ENCODE measurements around the gene RBM23.
"Not testable (repeated sequence)": the region's sequence is repeated elsewhere in the genome, so short reads cannot be mapped to it uniquely, and the experiment has no call there.

The RBM23 gene

GRCh38 chr14:22915886-22916521 is 2.9 kb downstream of the RBM23 start:
- DNase-seq: no peak

DNA sequence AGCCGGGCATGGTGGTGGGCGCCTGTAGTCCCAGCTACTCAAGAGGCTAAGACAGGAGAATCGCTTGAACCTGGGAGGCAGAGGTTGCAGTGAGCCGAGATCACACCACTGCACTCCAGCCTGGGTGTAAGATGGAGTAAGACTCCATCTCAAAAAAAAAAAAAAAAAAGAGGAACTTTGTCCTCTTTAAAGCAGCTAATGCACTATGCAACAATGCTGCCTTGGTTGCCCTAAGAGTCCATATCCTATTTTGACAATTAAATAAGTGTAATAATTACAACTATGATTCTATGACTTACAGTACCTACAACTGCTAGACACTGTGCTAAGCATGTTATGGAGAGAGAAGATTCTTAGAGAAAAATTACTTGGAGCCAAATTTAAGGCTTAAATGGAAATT is 4.1 kb downstream of the RBM23 start:
- not testable (repeated sequence) for DNase-seq

DNA sequence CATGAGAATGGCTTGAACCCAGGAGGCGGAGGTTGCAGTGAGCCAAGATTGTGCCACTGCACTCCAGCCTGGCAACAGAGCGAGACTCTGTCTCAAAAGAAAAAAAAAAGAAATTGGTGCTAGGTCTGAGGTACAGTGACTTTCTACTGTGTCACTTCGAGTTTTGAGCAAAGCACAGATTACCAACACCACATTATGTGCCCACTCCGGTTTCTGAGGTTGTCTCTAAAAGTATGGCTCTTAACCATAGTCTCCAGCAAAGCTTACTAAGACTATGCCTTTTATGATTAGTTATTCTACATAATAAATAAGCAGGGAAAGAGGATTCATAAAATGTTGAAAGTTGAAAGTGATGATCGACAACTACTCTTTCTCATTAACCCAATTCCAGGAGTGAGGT is 8.0 kb downstream of the RBM23 start:
- DNase-seq: no peak

DNA sequence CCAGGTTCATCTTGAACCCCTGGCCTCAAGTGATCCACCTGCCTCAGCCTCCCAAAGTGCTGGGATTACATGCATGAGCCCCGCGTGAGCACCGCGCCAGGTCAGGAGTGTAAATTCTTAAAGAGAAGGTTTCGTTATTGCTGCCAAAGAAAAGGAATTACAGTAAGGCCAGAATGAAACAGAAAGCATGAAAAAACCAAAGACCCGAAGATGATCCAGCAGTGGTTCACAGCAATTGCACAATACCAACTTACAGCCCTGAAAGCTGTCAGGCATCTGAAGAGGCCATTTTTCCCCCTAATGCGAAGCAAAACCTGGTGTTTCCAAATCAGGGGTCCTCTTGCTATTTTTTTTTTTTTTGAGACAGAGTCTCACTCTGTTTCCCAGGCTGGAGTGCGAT is 10.3 kb downstream of the RBM23 start:
- DNase-seq: no peak

DNA sequence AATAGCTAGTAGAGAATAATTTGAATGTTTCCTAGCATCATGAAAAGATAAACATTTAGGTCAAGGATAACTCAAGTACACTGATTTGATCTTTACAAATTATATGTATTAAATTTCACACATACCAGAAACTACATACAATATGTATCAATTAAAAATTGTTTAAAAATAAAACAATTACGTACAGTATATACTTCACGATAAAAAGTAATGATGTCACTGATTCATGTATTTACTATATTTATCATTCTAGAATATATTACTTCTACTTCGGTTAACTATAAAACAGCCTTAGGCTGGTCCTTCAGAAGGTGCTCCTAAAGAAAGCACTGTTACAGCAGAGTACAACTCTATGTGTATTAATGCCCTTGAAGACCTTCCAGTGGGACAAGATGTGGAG is 11.5 kb downstream of the RBM23 start:
- no peak for DNase-seq

GRCh38 chr14:22906073-22906472 is 12.9 kb downstream of the RBM23 start:
- no peak for DNase-seq

- DNase-seq: no peak
Measured at GRCh38 chr14:22905627-22906026, 13.3 kb downstream of the RBM23 start.

- DNase-seq: no peak
Measured at GRCh38 chr14:22903742-22904087, 15.2 kb downstream of the RBM23 start.

- DNase-seq: no peak
Measured at GRCh38 chr14:22901799-22902198, 17.1 kb downstream of the RBM23 start.

GRCh38 chr14:22900081-22900799 is 18.7 kb downstream of the RBM23 start:
- peak; percentile 77 for DNase-seq

GRCh38 chr14:22898302-22899090 is 20.5 kb downstream of the RBM23 start:
- no peak for DNase-seq

- DNase-seq: no peak
Measured at GRCh38 chr14:22897357-22897756, 21.6 kb downstream of the RBM23 start.

DNA sequence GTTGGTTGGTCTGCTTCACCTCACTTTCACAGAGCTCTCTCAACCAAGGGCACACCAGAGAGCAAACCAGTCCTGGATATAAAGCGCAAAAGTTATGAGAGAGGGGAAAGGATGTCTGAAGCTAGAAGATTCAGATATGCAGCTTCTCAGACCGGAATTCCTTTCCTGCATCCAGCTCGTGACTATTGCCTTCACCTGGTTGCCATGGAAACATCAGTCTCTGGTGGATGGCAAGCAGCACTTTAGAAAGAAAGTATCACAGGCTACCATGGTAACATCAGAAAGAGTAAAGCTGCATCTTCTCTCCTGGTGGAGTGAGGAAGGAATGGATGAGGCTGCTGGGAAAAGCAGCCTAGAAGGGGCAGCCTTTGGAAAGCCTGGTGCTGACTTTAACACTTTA is 22.2 kb downstream of the RBM23 start:
- DNase-seq: no peak

DNA sequence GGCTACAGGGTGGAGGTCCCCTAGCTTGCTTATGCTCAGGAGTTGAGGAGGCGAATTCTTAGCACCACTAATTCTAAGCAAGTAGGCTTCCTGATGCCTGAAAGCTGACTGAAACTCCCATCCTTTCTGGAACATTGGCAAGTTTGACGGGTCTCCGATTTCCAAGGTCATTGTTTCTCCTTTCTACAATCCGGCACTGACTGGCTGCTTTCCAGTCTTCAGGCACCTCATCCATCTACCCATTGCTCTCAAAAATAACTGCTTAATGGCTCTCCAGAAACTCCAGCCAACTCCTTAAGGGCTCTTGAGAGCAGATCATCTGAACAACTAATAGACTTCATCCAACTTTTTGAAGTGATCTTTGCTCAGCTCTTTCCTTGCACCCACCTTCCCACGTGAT is 22.6 kb downstream of the RBM23 start:
- no peak for DNase-seq

DNA sequence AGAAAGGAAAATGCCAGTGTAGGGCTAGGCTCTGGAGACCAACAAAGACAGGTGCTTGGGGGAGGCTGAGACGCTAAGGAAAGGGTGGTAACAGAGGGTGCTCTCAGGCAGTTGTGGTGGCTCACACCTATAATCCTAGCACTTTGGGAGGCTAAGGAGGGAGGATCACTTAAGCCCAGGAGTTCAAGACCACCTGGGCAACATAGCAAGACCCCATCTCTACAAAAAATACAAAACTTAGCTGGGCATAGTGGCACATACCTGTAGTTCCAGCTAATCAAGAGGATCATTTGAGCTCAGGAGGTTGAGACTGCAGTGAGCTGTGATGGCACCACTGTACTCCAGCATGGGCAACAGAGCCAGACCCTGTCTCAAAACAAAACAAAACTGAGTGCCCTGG is 23.5 kb downstream of the RBM23 start:
- DNase-seq: no peak

- DNase-seq: no peak
Measured at GRCh38 chr14:22893706-22894105, 25.2 kb downstream of the RBM23 start.

GRCh38 chr14:22892488-22892887 is 26.5 kb downstream of the RBM23 start:
- DNase-seq: no peak

DNA sequence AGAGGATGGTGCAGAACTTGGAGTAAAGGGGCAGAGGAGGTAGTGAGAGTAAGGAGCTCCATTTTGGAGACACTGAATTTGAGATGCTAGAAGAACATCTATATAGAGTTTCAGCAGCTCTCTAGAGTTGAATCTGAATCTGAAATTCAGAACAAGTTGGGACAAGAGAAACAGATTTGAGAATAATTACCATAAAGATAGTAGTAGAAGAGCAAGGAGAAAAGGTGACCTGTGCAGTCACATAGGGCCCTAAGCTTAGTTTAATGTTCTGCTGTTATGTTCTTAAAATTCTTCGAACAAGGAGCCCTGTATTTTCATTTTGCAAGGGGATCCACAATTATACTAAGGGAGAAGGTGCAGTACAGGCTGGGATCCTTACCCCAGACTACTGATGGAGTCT is 28.5 kb downstream of the RBM23 start:
- no peak for DNase-seq

DNA sequence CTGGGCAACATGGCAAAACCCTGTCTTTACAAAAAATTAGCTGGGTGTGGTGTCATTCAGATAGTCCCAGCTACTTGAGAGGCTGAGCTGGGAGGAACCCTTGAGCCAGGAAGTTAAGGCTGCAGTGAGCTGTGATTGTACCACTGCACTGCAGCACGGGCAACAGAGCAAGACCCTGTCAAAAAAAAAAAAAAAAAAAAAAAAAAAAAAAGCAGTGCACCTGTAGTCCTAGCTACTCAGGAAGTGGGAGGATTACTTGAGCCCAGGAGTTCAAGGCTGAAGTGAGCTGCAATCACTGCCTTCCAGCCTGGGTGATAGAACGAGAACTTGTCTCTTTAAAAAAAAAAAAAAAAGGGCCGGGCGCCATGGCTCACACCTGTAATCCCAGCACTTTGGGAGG is 30.3 kb downstream of the RBM23 start:
- peak; percentile 55 for DNase-seq

DNA sequence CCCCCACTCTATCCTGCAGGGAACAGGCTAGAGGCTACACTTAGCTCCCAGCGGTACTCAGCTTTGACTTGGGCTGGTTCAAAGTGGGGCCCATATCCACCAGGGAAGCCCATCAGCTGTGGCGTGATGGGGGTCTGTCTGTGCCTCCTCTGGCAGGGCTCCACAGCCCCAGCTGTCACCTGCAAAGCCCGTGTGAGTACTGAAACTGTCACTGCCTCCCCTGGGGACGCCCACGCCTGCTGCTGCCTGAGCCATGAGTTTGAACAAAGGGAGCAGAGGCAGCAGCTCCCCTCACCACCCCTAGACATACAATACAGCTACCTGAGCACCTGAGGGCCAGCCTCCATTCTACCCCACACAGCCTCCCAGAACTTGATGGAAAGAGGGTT is 31.0 kb downstream of the RBM23 start:
- DNase-seq: peak; percentile 56

DNA sequence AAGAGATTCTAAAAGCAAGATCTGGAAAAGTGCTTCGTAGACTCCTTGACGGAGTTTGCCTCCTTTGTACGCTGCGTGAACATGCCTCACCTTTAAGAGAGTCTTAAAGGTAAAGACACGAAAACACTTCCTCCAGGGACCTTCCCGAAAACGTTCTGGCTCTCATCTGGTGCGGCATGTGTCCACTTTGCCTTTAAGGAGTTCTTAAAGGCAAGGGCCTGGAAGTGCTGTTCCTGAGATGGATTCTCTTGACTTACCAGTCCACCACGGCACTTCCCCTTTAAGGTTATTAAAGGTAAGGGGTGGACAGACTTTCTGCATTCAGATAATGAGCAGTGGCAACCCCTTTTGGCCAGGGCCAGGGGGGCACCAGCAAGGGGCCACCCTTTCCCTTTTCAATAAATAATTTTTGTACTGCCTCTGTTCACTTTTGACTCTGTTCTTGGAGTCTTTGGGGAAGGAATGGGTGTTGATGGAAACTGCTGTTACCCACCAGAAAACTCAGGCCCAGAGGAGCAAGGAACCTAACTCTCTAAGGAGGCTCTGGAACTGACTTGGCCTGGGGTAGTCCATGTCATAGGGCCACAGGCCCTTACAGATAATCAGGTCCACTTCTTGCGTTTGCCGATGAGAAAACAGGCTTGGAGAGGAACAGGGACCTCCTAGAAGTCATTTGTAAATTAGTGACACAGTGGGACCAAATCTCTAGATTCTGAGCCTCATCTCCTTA is 31.5 kb downstream of the RBM23 start:
- DNase-seq: peak; percentile 52

DNA sequence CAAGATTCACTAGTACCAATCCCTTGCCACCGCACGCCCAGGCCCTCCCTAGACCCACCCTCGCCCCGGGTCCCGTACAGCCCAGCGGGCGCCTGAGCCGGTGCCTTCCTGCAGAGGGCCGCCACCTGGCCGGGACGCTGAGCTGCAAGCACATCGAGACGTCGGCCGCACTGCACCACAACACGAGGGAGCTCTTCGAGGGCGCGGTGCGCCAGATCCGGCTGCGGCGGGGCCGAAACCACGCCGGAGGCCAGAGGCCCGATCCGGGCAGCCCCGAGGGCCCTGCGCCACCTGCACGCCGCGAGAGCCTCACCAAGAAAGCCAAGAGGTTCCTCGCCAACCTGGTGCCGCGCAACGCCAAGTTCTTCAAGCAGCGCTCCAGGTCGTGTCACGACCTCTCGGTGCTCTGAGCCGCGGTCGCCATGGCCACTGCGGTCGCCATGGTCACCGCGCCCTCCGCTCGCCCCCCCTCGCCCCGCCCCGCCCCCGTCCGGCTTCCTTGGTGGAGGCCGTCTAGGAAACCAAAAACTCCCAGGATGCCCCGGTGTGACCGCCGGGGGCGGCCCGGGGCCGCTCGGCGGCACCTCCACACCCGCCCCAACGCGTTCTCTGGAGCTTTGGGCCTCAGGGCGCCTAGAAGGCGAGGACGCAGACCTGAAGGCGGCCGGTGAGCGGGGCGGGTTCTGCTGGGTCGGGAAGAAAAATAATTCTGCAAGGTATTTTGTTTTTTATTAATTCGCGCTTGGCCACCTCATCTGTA is 32.3 kb downstream of the RBM23 start:
- DNase-seq: peak; percentile 90

- DNase-seq: no peak
Measured at GRCh38 chr14:22885975-22886374, 33.0 kb downstream of the RBM23 start.

Measured in CD4-positive, alpha-beta T cell treated with Interleukin-17A for 4 hours (primary cell).